H9 (cell line): ENCODE results near the gene TSPAN5. TPM values are rescaled to one million over a fixed set of nuclear protein-coding genes. Genes with fewer than 3 reads are reported as not detected.

ENCODE experiments used
- DNase-seq: peaks from one replicate; pipeline ENCODE4 v3.0.0-alpha.2; 2017
- H2AFZ ChIP-seq: one replicate; pipeline ENCODE4 v1.6.1; 2013; ENCODE audit warnings: mild to moderate bottlenecking, low read length, control low read depth, moderate library complexity
- H2AK5ac ChIP-seq: 2 replicates; pipeline ENCODE4 v1.6.1; 2013; ENCODE audit warnings: low read length, control low read depth, mixed read lengths; ENCODE audit not compliant: insufficient read length
- H2BK120ac ChIP-seq: one replicate; pipeline ENCODE4 v1.6.1; 2013; ENCODE audit warnings: low read depth, mild to moderate bottlenecking, low read length, control low read depth, inconsistent platforms; ENCODE audit not compliant: poor library complexity, severe bottlenecking
- H2BK12ac ChIP-seq: 2 replicates; pipeline ENCODE4 v1.6.1; 2013; ENCODE audit warnings: low read length, control low read depth, mixed read lengths, low read depth; ENCODE audit not compliant: insufficient read length
- H2BK15ac ChIP-seq: 2 replicates; pipeline ENCODE4 v1.6.1; 2013; ENCODE audit warnings: low read depth, low read length, control low read depth
- H2BK20ac ChIP-seq: one replicate; pipeline ENCODE4 v1.6.1; 2013; ENCODE audit warnings: low read depth, mild to moderate bottlenecking, low read length, control low read depth, inconsistent platforms; ENCODE audit not compliant: poor library complexity, severe bottlenecking
- H2BK5ac ChIP-seq: 2 replicates; pipeline ENCODE4 v1.6.1; 2013; ENCODE audit warnings: low read length, control low read depth, mixed read lengths; ENCODE audit not compliant: insufficient read length
- H3K14ac ChIP-seq: 2 replicates; pipeline ENCODE4 v1.6.1; 2013; ENCODE audit warnings: low read length, control low read depth; ENCODE audit not compliant: insufficient read depth
- H3K18ac ChIP-seq: 2 replicates; pipeline ENCODE4 v1.6.1; 2013; ENCODE audit warnings: low read depth, mild to moderate bottlenecking, mixed read lengths, low read length, control low read depth; ENCODE audit not compliant: insufficient read length
- H3K23ac ChIP-seq: 2 replicates; pipeline ENCODE4 v1.6.1; 2013; ENCODE audit warnings: low read length, control low read depth, mixed read lengths, low read depth; ENCODE audit not compliant: insufficient read length
- H3K23me2 ChIP-seq: 2 replicates; pipeline ENCODE4 v1.6.1; 2013; ENCODE audit warnings: low read depth, mild to moderate bottlenecking, mixed read lengths, low read length, control low read depth; ENCODE audit not compliant: insufficient read length, poor library complexity, severe bottlenecking
- H3K27ac ChIP-seq: 2 replicates; pipeline ENCODE4 v1.5.1; 2013; ENCODE audit warnings: low read length, control low read depth, mixed read lengths, low read depth; ENCODE audit not compliant: insufficient read length
- H3K27me3 ChIP-seq: 2 replicates; pipeline ENCODE4 v1.6.1; 2013; ENCODE audit warnings: low read length, control low read depth, inconsistent platforms; ENCODE audit not compliant: insufficient read depth
- H3K4ac ChIP-seq: 2 replicates; pipeline ENCODE4 v1.6.1; 2013; ENCODE audit warnings: low read depth, mild to moderate bottlenecking, control low read depth, inconsistent platforms, low read length, moderate library complexity
- H3K4me1 ChIP-seq: 2 replicates; pipeline ENCODE4 v1.6.1; 2013; ENCODE audit warnings: low read length, control low read depth, inconsistent platforms; ENCODE audit not compliant: insufficient read depth
- H3K4me2 ChIP-seq: 2 replicates; pipeline ENCODE4 v1.6.1; 2013; ENCODE audit warnings: low read length, control low read depth, mixed read lengths; ENCODE audit not compliant: insufficient read length, insufficient read depth
- H3K56ac ChIP-seq: 2 replicates; pipeline ENCODE4 v1.6.1; 2013; ENCODE audit warnings: low read depth, mild to moderate bottlenecking, mixed read lengths, low read length, control low read depth; ENCODE audit not compliant: insufficient read length
- H3K79me1 ChIP-seq: 2 replicates; pipeline ENCODE4 v1.6.1; 2013; ENCODE audit warnings: low read depth, mild to moderate bottlenecking, moderate library complexity, low read length, control low read depth, inconsistent platforms; ENCODE audit not compliant: insufficient read depth, poor library complexity, severe bottlenecking
- H3K79me2 ChIP-seq: 2 replicates; pipeline ENCODE4 v1.6.1; 2013; ENCODE audit warnings: low read length, control low read depth, inconsistent platforms; ENCODE audit not compliant: insufficient read depth
- H3K9ac ChIP-seq: 2 replicates; pipeline ENCODE4 v1.6.1; 2013; ENCODE audit warnings: low read length, control low read depth, mixed read lengths; ENCODE audit not compliant: insufficient read length; ENCODE audit errors: extremely low read depth
- H3K9me3 ChIP-seq: one replicate; pipeline ENCODE4 v1.6.1; 2013; ENCODE audit warnings: low read depth, low read length, inconsistent platforms; ENCODE audit not compliant: control insufficient read depth
- H3T11ph ChIP-seq: one replicate; pipeline ENCODE4 v1.6.1; 2013; ENCODE audit warnings: mild to moderate bottlenecking, low read length, control low read depth, inconsistent platforms
- H4K20me1 ChIP-seq: one replicate; pipeline ENCODE4 v1.6.1; 2013; ENCODE audit not compliant: control insufficient read depth, insufficient read length, insufficient read depth
- H4K5ac ChIP-seq: 2 replicates; pipeline ENCODE4 v1.6.1; 2013; ENCODE audit warnings: low read depth, mild to moderate bottlenecking, mixed read lengths, low read length, control low read depth; ENCODE audit not compliant: insufficient read length
- H4K8ac ChIP-seq: replicated peaks from 2 replicates; pipeline ENCODE4 v1.6.1; 2013; ENCODE audit warnings: low read length, control low read depth, mixed read lengths, low read depth; ENCODE audit not compliant: insufficient read length
- H4K91ac ChIP-seq: 2 replicates; pipeline ENCODE4 v1.6.1; 2013; ENCODE audit warnings: low read depth, mild to moderate bottlenecking, moderate library complexity, mixed read lengths, low read length, control low read depth; ENCODE audit not compliant: insufficient read length
- H3K27ac Mint-ChIP-seq, 3 experiments: 2 replicates in 2 of 3; 3 replicates in 1 of 3; pipeline ENCODE4 v1.8.0; 2020 to 2021; ENCODE audit warnings: mixed read lengths in 3 of 3, mild to moderate bottlenecking in 1 of 3, moderate library complexity in 1 of 3
- H3K27me3 Mint-ChIP-seq: 2 replicates; pipeline ENCODE4 v1.8.0; 2021; ENCODE audit warnings: low read depth, mild to moderate bottlenecking, moderate library complexity, mixed read lengths
- H3K36me3 Mint-ChIP-seq, 3 experiments: 2 replicates in 2 of 3; 3 replicates in 1 of 3; pipeline ENCODE4 v1.8.0; 2020 to 2021; ENCODE audit warnings: low read depth in 3 of 3, mixed read lengths in 3 of 3; ENCODE audit not compliant: insufficient read depth in 1 of 3
- H3K4me1 Mint-ChIP-seq, 2 experiments: 2 replicates each; pipeline ENCODE4 v1.8.0; 2020; ENCODE audit warnings: mixed read lengths in 2 of 2
- H3K4me3 Mint-ChIP-seq, 2 experiments: 2 replicates in 1 of 2; 3 replicates in 1 of 2; pipeline ENCODE4 v1.8.0; 2020 to 2021; ENCODE audit warnings: mild to moderate bottlenecking in 2 of 2, mixed read lengths in 2 of 2, moderate library complexity in 1 of 2
- H3K9me3 Mint-ChIP-seq, 2 experiments: 2 replicates in 1 of 2; 3 replicates in 1 of 2; pipeline ENCODE4 v1.8.0; 2020; ENCODE audit warnings: mild to moderate bottlenecking in 2 of 2, mixed read lengths in 2 of 2, moderate library complexity in 1 of 2
- CTCF ChIP-seq: fragments of 200-600 bp; sonication (generic); conservative IDR thresholded peaks from 3 replicates; pipeline ENCODE4 v1.8.0; 2021; ENCODE audit warnings: antibody characterized with exemption, mild to moderate bottlenecking
- WGBS: extraction: QIAGEN DNeasy Blood & Tissue Kit; methylation state at CpG from one replicate; pipeline ENCODE4 v1.1.7; 2013; ENCODE audit warnings: missing lambda C conversion rate, low lambda C conversion rate, mixed read lengths; ENCODE audit not compliant: insufficient read length; ENCODE audit errors: extremely low coverage; 5-methylcytosine and 5-hydroxymethylcytosine counted together
- total RNA-seq: library from RNA; stranded (reverse); gene quantifications from 2 replicates; pipeline ENCODE4 v1.2.1, GENCODE V29; 2021

Gene TSPAN5
- total RNA-seq, 1 experiment from 2014 or later: 7.0 TPM

- no peak overlapping the region for H3T11ph ChIP-seq
- Mint-ChIP-seq H3K4me3 (no peak overlapping the region), H3K4me1 (peaks cover 19 to 21% of the 10 kb centered on the region in 2 experiments), H3K27me3 (no peaks in the 10 kb centered on the region), H3K27ac (peak overlapping the region in 1 of 3 experiments; percentile 73; a peak in 1 of 7 replicates), H3K36me3 (no peaks in the 10 kb centered on the region), H3K9me3 (no peaks in the 10 kb centered on the region)
- no peak overlapping the region for H2BK120ac ChIP-seq
- H4K91ac ChIP-seq: no peak overlapping the region
- no peak overlapping the region for H3K23ac ChIP-seq
- no peak overlapping the region for H3K9ac ChIP-seq
- no peak overlapping the region for H2AFZ ChIP-seq
- no peak overlapping the region for H2BK12ac ChIP-seq
- H3K14ac ChIP-seq: no peak overlapping the region
- H3K4ac ChIP-seq: no peak overlapping the region
- no peak overlapping the region for H4K8ac ChIP-seq
- no peaks in the 10 kb centered on the region for H3K79me2 ChIP-seq
- H3K23me2 ChIP-seq: no peaks in the 10 kb centered on the region
- H3K56ac ChIP-seq: no peak overlapping the region
- H2BK15ac ChIP-seq: no peak overlapping the region
- no peaks in the 10 kb centered on the region for H4K20me1 ChIP-seq
- no peak overlapping the region for H4K5ac ChIP-seq
- no peak for TF ChIP-seq CTCF
- H3K4me1 ChIP-seq: peaks cover 10% of the 10 kb centered on the region; the same call in 1 of the 2 replicates
- no peak for DNase-seq
- no peaks in the 10 kb centered on the region for H3K79me1 ChIP-seq
- no peaks in the 10 kb centered on the region for H3K9me3 ChIP-seq
- H3K4me2 ChIP-seq: no peak overlapping the region
- no peak overlapping the region for H2AK5ac ChIP-seq
- no peak overlapping the region for H2BK20ac ChIP-seq
- H2BK5ac ChIP-seq: no peak overlapping the region
- no CpG with 5 or more reads among the region's 7 CpGs for WGBS
- H3K18ac ChIP-seq: no peak overlapping the region
- no peaks in the 10 kb centered on the region for H3K27me3 ChIP-seq
- no peak overlapping the region for H3K27ac ChIP-seq
These were observed 162.1 kb downstream of the TSPAN5 start for GRCh38 chr4:98496152-98496845.
